ENCODE measurements around the gene TNNI3K. TPM values are rescaled to one million over a fixed set of nuclear protein-coding genes. Genes with fewer than 3 reads are reported as not detected.
A peak's percentile ranks its signal among the peaks of the same experiment; 100 is the strongest.

Gene TNNI3K
- polyA plus RNA-seq, 1 experiment, result 1.1 TPM

GRCh38 chr1:74425676-74426075 lies 190.5 kb downstream of the TNNI3K start:
- TF ChIP-seq CTCF (IDR thresholded peaks at IDR 0.05; ENCODE audit: low read depth, low read length), result no peak
- H3K9me3 ChIP-seq (ENCODE audit: control insufficient read depth, insufficient read depth, low read length), result no peaks in the 10 kb centered on the region
- peak overlapping the region; percentile 35 for H3K4me3 ChIP-seq (ENCODE audit: low read depth, low read length)
- ChIA-PET CTCF (interaction anchor here (1.0 to 2.9 kb wide), 5 partner anchors 34 to 264 kb away, joined by 3 to 17 read pairs (median 3); no protein-coding TSS in a partner anchor), POLR2A (interaction anchor here (0.6 to 1.4 kb wide), 3 partner anchors 50 to 304 kb away, joined by 3 read pairs; no protein-coding TSS in a partner anchor)
- H3K27ac ChIP-seq (ENCODE audit: low read depth, low read length), result peak overlapping the region; percentile 59
- H3K27me3 ChIP-seq (ENCODE audit: control insufficient read depth, insufficient read depth, low read length), result no peaks in the 10 kb centered on the region
- no peak for DNase-seq (ENCODE audit: low read depth, low spot score)

- TF ChIP-seq CTCF (IDR thresholded peaks at IDR 0.05; ENCODE audit: low read depth, low read length), result no peak
- ChIA-PET CTCF (interaction anchor here (1.0 to 2.9 kb wide), 5 partner anchors 34 to 263 kb away, joined by 3 to 17 read pairs (median 3); no protein-coding TSS in a partner anchor), POLR2A (interaction anchor here (0.6 to 1.4 kb wide), 3 partner anchors 51 to 303 kb away, joined by 3 read pairs; no protein-coding TSS in a partner anchor)
- Histone ChIP-seq H3K9me3 (ENCODE audit: control insufficient read depth, insufficient read depth, low read length) (no peaks in the 10 kb centered on the region), H3K27ac (ENCODE audit: low read depth, low read length) (peak overlapping the region; percentile 59), H3K4me3 (ENCODE audit: low read depth, low read length) (peak overlapping the region; percentile 35), H3K27me3 (ENCODE audit: control insufficient read depth, insufficient read depth, low read length) (no peaks in the 10 kb centered on the region)
- DNase-seq (ENCODE audit: low read depth, low spot score), result no peak
Measured at GRCh38 chr1:74426208-74426937, 191.2 kb downstream of the TNNI3K start.

DNA sequence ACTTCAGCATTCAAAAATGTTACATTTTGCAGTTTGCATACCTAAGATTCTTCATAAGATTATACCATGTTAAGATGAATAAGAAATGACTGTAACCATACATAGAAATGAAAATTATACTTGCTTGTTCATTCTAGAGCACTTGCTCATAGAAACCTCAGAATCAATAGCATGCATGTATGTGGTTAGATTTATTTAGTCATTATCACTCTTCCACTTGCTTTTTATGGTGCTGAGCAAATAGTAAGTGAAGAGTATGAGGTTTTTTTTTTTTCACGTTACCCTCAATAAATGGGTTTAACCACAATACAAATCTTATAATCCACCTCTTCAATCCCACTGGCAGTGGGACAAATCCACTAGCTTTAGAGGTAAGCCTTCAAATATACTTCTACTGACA lies 192.5 kb downstream of the TNNI3K start:
- Histone ChIP-seq H3K9me3 (ENCODE audit: control insufficient read depth, insufficient read depth, low read length) (no peaks in the 10 kb centered on the region), H3K4me3 (ENCODE audit: low read depth, low read length) (no peak overlapping the region), H3K27ac (ENCODE audit: low read depth, low read length) (no peak overlapping the region), H3K27me3 (ENCODE audit: control insufficient read depth, insufficient read depth, low read length) (no peaks in the 10 kb centered on the region)
- DNase-seq (ENCODE audit: low read depth, low spot score), result no peak
- POLR2A ChIA-PET, result no interaction called here
- TF ChIP-seq CTCF (IDR thresholded peaks at IDR 0.05; ENCODE audit: low read depth, low read length), result no peak
- CTCF ChIA-PET, result interaction anchor here (2.4 kb wide), 1 partner anchor 41 kb away, joined by 8 read pairs; no protein-coding TSS in a partner anchor

DNA sequence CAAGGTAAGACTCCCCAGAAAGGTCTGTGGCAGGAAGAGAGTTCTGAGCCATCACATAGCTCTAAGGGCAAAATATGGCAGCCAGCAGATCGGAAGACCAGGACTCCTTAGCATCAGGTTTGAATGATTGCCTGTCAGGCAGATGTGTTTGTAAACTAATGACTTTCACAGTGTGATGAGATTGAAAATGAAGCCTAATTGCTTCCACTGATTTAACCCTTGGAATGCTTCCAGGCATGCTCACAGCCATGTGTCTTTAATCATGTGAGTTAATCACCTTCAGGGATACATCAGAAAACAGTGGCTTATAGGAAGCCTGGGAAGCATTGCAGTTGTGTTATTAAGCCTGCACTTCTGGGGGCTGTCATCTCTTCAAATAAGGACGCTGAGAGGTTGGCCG lies 194.4 kb downstream of the TNNI3K start:
- no peak for DNase-seq (ENCODE audit: low read depth, low spot score)
- Histone ChIP-seq H3K4me3 (ENCODE audit: low read depth, low read length) (no peak overlapping the region), H3K9me3 (ENCODE audit: control insufficient read depth, insufficient read depth, low read length) (no peaks in the 10 kb centered on the region), H3K27ac (ENCODE audit: low read depth, low read length) (no peak overlapping the region), H3K27me3 (ENCODE audit: control insufficient read depth, insufficient read depth, low read length) (no peaks in the 10 kb centered on the region)
- CTCF ChIA-PET, result interaction anchor here (2.4 kb wide), 1 partner anchor 39 kb away, joined by 8 read pairs; no protein-coding TSS in a partner anchor
- no peak for TF ChIP-seq CTCF (IDR thresholded peaks at IDR 0.05; ENCODE audit: low read depth, low read length)
- POLR2A ChIA-PET, result no interaction called here

DNA sequence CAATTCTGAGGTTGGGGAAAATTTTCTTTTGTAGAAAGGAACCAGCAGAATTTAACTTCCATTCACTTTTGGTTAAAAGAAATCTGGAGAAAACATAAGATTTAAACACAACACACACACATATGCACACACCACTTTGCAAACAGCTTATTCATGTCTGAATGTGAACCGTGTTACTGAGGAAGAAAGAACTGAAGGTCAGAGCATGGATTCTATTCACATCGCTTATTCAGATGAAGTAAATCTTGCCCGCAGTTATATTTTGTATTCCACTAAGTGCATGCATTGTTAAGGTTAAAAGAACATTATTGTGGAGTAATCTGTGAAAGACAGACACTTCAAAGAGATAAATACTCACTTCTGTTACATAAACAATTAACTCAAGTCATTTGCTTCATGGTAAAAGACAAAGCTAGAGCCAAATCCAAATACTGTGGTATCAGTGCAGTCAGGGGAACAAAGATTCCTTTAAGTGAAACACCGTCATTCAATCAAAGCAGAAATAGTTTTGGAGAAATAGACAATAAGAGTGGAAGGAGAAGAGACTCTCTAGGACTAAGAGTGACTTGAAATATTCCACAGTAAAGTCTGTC lies 195.3 kb downstream of the TNNI3K start:
- H3K27ac ChIP-seq (ENCODE audit: low read depth, low read length), result no peak overlapping the region
- ChIA-PET CTCF (no interaction called here), POLR2A (no interaction called here)
- no peaks in the 10 kb centered on the region for H3K27me3 ChIP-seq (ENCODE audit: control insufficient read depth, insufficient read depth, low read length)
- H3K4me3 ChIP-seq (ENCODE audit: low read depth, low read length), result no peak overlapping the region
- DNase-seq (ENCODE audit: low read depth, low spot score), result no peak
- no peak for TF ChIP-seq CTCF (IDR thresholded peaks at IDR 0.05; ENCODE audit: low read depth, low read length)
- H3K9me3 ChIP-seq (ENCODE audit: control insufficient read depth, insufficient read depth, low read length), result no peaks in the 10 kb centered on the region
